Right lobe of liver (tissue), 6 donors: ENCODE measurements around the gene ANKRD27. TPM values are rescaled to one million over a fixed set of nuclear protein-coding genes. Genes with fewer than 3 reads are reported as not detected.

Experiments
- ATAC-seq, 4 donors: fragments of 200-7000 bp; cut with Tn5 transposase; one replicate each; pipeline ENCODE4 v1.9.1; 2020; ENCODE audit warnings: mild to moderate bottlenecking in 4 of 4, moderate library complexity in 4 of 4
- DNase-seq, 3 donors: peaks; one replicate each; pipeline ENCODE4 v3.0.0-alpha.2; 2020
- H3K27ac ChIP-seq, 3 donors: fragments of 200-600 bp; one replicate each; pipeline ENCODE4 v1.8.0; 2022
- H3K27me3 ChIP-seq, 2 donors: fragments of 200-600 bp; one replicate each; pipeline ENCODE4 v1.8.0; 2022
- H3K36me3 ChIP-seq, 4 donors: fragments of 200-600 bp; sonication (generic) in 1 of 4; one replicate each; pipeline versions ENCODE4 v1.5.1 to v1.8.0; 2017 to 2022; ENCODE audit warnings: control low read depth in 1 of 4
- H3K4me1 ChIP-seq, 4 donors: fragments of 200-600 bp; sonication (generic) in 1 of 4; one replicate each; pipeline versions ENCODE4 v1.5.1 to v1.8.0; 2017 to 2022; ENCODE audit warnings: control low read depth in 1 of 4
- H3K4me3 ChIP-seq, 3 donors: fragments of 200-600 bp; one replicate each; pipeline ENCODE4 v1.8.0; 2022
- H3K9me3 ChIP-seq, 4 donors: fragments of 200-600 bp; sonication (generic) in 1 of 4; one replicate each; pipeline versions ENCODE4 v1.5.1 to v1.8.0; 2017 to 2022; ENCODE audit warnings: control low read depth in 1 of 4
- CTCF ChIP-seq, 4 donors: fragments of 200-600 bp in 3 of 4; fragments of 450-650 bp in 1 of 4; IDR thresholded peaks; one replicate each; pipeline versions ENCODE4 v1.5.1 to v1.8.0; 2016 to 2022; ENCODE audit warnings: antibody characterized with exemption in 4 of 4, mild to moderate bottlenecking in 2 of 4
- POLR2A ChIP-seq: fragments of 450-650 bp; IDR thresholded peaks from one replicate; pipeline ENCODE4 v1.6.1; 2017; ENCODE audit warnings: antibody characterized with exemption, mild to moderate bottlenecking
- WGBS: methylation state at CpG from one replicate; pipeline ENCODE4 v1.1.6; 2018; ENCODE audit warnings: low coverage, low lambda C conversion rate; ENCODE audit not compliant: insufficient coverage; ENCODE audit errors: missing lambda C conversion rate; 5-methylcytosine and 5-hydroxymethylcytosine counted together
- intact Hi-C, 2 donors: fragments of 100-400 bp; cut with DNase I; formaldehyde crosslinking; loops; one replicate each; pipeline versions ENCODE4 v1.11.2 to v1.14.1; 2022
- total RNA-seq, 6 experiments: library from RNA; depleted of rRNA in 2 of 6; stranded (reverse); fragments of >200 nt in 2 of 6; fragmentation: NEBNext Ultra II Directional in 3 of 6; extraction: Animal tissue kit (Norgen Biotek cat#: 25700) in 3 of 6; gene quantifications; one replicate each; pipeline versions ENCODE4 v1.1.0 to v1.2.4, GENCODE V29; 2016 to 2023
- donor health status: DM: no; HTN: yes; CAD: no.
- donor health status: DM: no; HTN: no; CAD: no.
- donor health status: DM: no; HTN: no; CAD: no.
- donor health status: DM: no; HTN: yes; CAD: no.
- donor health status: DM: no; HTN: yes; CAD: no.

The ANKRD27 gene
- total RNA-seq, 6 experiments from 2014 or later, result 7.6 to 12.5 (median 9.0) TPM

- Histone ChIP-seq H3K27me3 (no peaks in the 10 kb centered on the region), H3K9me3 (no peaks in the 10 kb centered on the region), H3K36me3 (peaks cover 0 to 4% (median 1%) of the 10 kb centered on the region in 4 donors), H3K4me3 (no peak overlapping the region), H3K27ac (no peak overlapping the region), H3K4me1 (no peaks in the 10 kb centered on the region)
- intact Hi-C loops, result no loop called here
- ATAC-seq (no peak), DNase-seq (no peak)
- no peak for TF ChIP-seq CTCF (IDR thresholded peaks at IDR 0.05)
- no peak for TF ChIP-seq POLR2A
- 100% methylated on average over 1 of the region's 14 CpGs for WGBS
These were observed 44.6 kb downstream of the ANKRD27 start for GRCh38 chr19:32630338-32630737.

GRCh38 chr19:32627714-32628270 lies 47.2 kb downstream of the ANKRD27 start:
- 82% methylated on average over 6 of the region's 15 CpGs for WGBS
- no peak for DNase-seq
- Histone ChIP-seq H3K4me1 (no peaks in the 10 kb centered on the region), H3K36me3 (peaks cover 0 to 4% (median 1%) of the 10 kb centered on the region in 4 donors), H3K4me3 (no peak overlapping the region), H3K27ac (no peak overlapping the region), H3K27me3 (no peaks in the 10 kb centered on the region), H3K9me3 (no peaks in the 10 kb centered on the region)
- no peak for TF ChIP-seq POLR2A
- no peak for TF ChIP-seq CTCF (IDR thresholded peaks at IDR 0.05)
- ATAC-seq, result no peak
- intact Hi-C loops, result no loop called here

- intact Hi-C loops, result no loop called here
- Histone ChIP-seq H3K27ac (no peak overlapping the region), H3K36me3 (peaks cover 0 to 7% (median 1%) of the 10 kb centered on the region in 4 donors), H3K27me3 (no peaks in the 10 kb centered on the region), H3K9me3 (no peaks in the 10 kb centered on the region), H3K4me1 (no peaks in the 10 kb centered on the region), H3K4me3 (no peak overlapping the region)
- ATAC-seq (no peak), DNase-seq (no peak)
- WGBS, result 100% methylated on average over 4 of the region's 4 CpGs
- TF ChIP-seq POLR2A (no peak), CTCF (IDR thresholded peaks at IDR 0.05) (no peak)
These were observed 48.0 kb downstream of the ANKRD27 start for GRCh38 chr19:32626969-32627368.

DNA sequence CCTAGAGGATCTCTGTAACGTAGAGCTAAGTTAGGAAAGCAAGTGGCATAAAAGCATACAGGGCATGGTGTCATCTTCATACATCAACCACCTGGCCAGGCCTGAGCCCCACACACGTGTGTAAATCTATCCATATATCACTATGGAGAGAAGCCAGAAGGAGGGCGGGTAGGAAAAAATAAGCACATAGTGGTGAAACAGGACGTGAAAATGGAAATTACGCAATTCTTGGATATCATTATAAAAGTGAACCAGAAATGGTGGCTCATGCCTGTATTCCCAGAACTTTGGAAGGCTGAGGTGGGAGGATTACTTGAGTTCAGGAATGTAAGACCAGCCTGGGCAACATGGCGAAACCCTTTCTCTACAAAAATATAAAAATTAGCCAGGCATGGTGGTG lies 50.6 kb downstream of the ANKRD27 start:
- H3K9me3 ChIP-seq, result no peaks in the 10 kb centered on the region
- no peaks in the 10 kb centered on the region for H3K4me1 ChIP-seq
- WGBS, result 78% methylated on average over 6 of the region's 6 CpGs
- no peak overlapping the region for H3K4me3 ChIP-seq
- intact Hi-C loops, result no loop called here
- H3K36me3 ChIP-seq, result peaks cover 0 to 5% (median 2%) of the 10 kb centered on the region in 4 donors
- no peaks in the 10 kb centered on the region for H3K27me3 ChIP-seq
- no peak overlapping the region for H3K27ac ChIP-seq
- no peak for ATAC-seq
- DNase-seq, result no peak
- TF ChIP-seq CTCF (IDR thresholded peaks at IDR 0.05) (no peak), POLR2A (no peak)
